ENCODE results near the gene AGPAT2.

Gene AGPAT2

GRCh38 chr9:136685790-136686533, 1.3 kb downstream of the AGPAT2 start:
- DNase-seq: no peak

- no peak for DNase-seq
Observed at GRCh38 chr9:136685216-136685615, 2.0 kb downstream of the AGPAT2 start.

GRCh38 chr9:136684799-136685198, 2.5 kb downstream of the AGPAT2 start:
- no peak for DNase-seq

DNA sequence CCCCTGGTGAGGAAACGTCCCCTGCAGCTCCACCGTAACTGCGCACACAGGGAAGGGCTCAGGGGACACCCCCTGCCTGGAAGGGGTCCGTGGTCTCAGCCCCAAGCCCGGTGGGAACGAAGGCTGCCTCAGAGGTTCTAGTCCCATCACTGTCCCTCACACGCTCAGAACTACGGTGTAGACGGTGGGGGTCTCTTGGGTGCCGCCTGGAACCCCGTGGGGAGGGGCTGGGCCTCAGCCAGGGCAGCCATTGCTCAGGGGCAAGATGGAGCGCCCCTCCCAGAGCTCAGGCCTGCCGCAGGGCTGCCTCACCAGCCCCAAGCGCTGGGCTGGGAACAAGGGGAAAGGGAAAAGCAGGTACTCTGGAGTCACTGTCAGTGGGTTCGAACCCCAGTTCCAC, 2.9 kb downstream of the AGPAT2 start:
- DNase-seq: no peak

DNA sequence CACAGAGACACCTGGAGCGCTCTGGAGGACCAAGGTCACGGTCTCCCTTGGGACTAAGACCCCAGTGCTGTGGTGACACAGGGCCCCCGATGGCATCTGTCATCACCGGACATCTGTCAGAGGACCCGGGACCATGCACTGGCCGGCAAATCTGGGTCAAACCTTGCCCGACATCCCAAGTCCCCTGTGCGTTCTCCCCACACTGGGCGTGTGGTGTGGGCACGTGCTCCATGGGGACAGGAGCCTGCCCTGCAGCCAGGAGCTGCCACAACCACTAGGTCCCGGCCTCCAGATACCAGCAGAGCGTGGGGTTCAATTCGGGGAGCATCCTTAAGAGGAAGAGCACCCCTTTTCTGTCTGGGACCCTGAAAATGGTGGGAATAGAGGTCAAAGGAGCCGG, 3.5 kb downstream of the AGPAT2 start:
- DNase-seq: no peak

DNA sequence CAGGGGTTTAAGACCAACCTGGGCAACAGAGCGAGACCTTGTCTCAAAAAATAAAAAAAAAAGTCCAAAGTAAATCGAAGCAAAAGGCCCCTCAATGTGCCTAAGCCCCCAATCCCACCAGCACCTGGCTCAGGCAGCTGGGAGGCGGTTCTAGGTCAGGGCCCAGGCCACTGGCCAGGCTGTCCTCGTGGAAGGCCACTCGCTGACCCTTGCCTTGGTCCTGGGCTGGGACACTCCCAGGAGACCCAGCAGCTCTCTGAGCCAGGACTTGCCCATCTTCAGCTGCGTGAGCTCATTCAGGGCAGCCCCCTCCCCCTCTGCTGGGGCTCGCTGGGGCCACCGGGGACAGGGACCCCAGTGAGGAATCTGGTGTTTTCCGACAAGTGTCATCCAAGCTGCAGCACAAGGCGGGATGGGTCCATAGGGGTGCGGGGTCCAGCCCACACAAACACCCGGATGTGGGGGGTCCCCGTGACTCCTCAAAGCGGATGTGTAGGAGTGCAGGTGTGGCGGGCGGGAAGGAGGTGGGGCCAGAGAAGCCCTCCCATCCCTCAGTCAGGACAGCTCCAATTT, 4.0 kb downstream of the AGPAT2 start:
- DNase-seq: no peak

DNA sequence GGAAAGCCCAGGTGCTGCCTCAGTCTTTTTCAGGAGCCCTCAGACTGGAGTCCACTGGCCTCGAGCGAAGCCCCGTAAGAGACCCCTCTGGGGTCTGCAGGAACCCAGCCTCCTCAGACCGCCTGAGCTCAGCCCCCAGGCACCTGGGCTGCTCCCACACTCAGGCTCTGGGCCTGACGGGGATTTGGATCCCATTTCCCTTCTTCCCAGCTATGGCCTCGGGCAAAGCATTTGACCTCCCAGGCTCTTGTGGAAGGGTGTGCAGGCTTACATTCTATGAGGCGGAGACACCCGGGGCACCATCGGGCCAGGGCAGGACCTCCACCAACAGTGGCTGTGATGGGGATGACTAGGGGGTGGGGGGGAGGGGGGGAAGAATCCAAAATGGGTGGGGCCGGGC, 4.5 kb downstream of the AGPAT2 start:
- DNase-seq: no peak

GRCh38 chr9:136681945-136682699, 5.1 kb downstream of the AGPAT2 start:
- DNase-seq: no peak

DNA sequence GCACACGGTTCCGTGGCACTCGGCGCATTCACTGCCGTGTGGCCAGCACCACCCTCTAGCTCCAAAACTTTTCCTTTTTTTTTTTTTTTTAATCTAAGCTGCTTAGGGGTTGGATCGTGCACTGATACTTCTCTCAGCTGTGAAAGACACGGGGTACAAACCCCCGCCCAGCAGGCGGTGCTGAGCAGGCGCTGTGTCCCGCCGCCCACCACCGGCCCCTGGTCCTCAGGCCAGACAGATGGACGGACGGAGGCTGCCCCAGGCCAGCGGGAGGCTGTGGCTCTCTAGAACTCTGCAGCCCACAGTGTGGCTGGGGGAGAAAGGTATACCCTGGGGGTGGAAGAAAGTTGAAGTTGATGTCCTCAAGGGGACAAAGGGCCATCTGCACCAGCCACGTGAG, 6.2 kb downstream of the AGPAT2 start:
- no peak for DNase-seq

- DNase-seq: no peak
Observed at GRCh38 chr9:136679431-136679941, 7.8 kb downstream of the AGPAT2 start.

DNA sequence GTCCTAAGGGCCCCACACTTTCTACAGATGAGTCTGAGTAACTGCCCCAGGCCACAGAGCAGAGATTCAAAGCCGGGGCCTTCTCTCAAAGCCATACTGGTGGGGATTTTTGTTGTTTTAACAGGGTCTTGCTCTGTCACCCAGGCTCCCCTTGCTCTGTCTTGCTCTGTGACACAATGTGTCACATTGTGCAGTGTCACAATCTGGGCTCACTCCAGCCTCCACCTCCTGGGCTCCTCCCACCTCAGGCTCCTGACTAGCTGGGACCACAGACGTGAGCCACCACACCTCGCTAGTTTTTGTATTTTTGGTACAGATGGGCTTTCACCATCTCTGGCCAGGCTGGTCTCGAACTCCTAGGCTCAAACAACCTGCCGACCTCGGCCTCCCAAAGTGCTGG, 8.6 kb downstream of the AGPAT2 start:
- no peak for DNase-seq

DNA sequence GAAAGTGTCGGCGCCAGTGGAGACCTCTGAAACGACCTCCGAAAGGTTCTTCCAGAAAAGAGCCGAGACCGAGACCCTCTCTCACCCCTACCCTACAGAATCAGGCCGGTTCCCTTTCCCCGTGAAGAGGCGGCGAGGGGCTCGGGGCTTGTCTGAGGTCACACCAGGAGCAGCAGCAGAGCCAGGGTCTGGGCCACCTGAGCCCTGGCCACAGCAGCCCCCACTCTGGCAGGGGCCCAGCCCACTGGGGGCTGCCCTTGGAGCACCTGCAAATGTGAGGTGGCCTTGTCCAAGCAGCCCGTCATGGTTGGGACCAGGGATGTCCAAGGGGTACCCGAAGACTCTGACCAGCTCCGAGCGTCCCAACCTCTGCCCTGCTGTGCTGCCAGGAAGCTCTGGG, 9.2 kb downstream of the AGPAT2 start:
- DNase-seq: no peak

DNA sequence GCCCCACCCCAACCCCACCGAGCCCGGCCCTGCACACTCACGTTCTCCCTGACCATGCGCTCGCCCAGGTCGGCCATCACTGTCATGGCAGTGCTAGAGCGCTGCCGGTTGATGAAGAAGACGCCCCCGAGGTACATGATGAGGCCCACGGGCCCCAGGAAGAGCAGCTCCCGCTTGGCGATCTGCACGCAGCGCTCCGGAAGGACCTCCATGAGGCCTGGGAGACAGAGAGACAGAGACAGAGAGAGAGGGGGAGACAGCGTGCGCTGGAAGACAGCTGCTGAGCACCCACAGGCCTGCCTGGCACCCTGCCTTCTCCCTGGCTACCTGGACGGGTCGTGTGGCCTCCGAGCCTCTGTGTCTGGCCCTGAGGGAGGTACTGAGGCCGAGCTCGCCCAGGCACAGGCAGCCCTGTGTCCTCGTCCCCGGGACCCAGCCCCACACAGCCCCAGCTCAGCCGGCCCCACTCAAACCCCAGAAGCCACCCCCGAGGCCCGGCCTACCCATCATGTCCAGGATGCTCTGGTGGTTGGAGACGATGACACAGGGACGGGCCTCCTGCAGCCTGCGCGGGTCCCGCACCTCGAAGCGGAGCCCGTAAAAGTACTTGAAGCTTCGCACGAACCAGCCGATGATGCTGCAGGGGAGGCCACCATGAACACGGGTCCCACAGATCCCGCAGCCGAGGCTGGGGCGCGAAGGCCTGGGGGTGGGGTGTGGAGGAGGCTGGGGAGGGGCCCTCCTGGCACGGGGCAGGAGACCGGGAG, 10.2 kb downstream of the AGPAT2 start:
- no peak for DNase-seq

DNA sequence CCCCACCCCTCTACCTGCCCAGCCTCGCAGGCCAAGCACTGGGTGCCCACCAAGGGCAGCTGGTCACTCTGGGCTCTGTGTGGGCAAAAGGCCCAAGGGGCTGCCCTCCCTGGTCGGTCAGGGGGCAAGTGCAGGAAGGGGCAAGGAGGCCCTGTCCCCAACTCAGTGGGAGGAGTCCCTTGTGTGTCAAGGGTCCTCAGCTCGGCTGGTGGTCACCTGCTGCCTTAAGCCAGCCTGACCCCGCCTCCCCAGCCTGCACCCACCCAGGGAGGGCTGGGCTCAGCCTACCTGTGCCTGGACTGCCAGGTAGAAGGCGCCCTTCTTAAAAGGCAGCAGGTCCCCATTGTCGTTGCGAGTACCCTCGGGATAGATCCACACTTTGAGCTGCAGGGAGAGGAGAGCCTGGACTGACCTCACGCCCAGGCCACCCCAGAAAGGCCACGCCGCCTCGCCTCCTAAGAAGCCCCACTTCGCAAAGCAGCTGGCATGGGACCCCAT, 10.9 kb downstream of the AGPAT2 start:
- no peak for DNase-seq

DNA sequence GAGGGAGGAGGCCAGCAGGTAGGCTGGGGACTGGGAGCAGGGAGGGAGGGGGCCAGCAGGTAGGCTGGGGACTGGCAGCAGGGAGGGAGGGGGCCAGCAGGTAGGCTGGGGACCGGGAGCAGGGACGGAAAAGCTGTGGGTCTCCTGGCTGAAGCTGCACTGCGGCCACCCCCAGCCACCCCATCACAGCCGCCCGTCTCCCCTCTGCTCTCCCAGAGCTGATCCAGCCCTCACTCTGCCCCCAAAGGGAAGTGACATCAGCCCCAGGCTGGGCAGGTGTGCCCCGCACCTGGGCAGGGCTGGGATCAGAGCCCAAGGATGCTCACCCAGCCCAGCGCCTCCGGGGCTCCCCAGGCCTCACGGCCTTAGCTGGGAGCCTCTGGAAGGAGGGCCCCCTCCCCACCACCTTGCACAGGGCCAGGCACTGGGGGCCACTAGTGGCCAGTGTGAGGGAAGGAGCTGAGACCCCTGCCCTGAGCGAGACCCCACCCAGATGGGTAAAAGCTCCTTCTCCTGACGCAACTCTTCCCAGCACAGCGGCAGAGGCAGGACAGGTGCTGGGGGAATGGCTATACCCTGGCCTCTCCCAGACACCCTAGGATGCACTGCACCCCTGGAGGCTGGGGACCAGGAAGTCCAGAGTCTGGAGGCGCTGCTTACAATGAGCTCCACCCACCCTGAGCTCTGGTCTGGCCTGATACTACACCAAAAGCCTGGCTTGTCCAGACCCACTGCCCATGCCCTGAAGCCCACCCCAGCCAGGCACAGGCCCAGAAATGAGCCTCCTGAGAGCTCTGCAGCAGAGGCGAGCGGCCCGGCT, 11.6 kb downstream of the AGPAT2 start:
- no peak for DNase-seq

DNA sequence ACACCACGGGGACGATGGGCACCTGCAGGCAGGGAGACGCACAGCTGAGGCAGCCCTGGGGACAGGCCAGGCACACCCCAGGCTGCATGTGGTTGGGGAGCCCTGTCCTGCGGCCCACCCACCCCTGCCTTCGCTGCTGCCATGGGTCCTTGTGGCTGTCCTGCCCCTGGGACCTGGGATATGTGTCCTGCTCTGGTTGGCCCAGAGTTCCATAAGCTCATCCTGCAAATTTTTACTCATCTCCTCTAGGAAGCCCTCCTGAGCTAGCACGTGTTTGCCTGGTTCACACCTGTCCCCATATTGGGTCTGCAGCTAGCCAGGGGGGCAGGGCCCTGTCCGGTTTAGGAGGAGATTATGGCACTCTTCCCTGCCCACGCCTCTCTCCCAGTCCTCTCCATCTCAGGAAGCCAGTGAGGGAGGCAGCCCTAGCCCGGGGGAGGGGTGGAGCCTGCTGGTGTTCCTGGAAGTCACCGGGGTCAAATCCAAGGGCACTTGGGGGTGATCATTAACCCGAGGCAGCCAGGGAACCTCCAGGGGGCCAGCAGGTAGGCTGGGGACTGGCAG, 12.4 kb downstream of the AGPAT2 start:
- DNase-seq: no peak

GRCh38 chr9:136673975-136674785, 13.1 kb downstream of the AGPAT2 start:
- no peak for DNase-seq

- DNase-seq: no peak
Observed at GRCh38 chr9:136673088-136673974, 13.9 kb downstream of the AGPAT2 start.

- DNase-seq: no peak
Observed at GRCh38 chr9:136672431-136673087, 14.7 kb downstream of the AGPAT2 start.
